ENCODE data around the gene CLK3. TPM values are rescaled to one million over a fixed set of nuclear protein-coding genes. Genes with fewer than 3 reads are reported as not detected.

The CLK3 gene
- total and polyA plus RNA-seq, 2 of the 8 experiments (the other 6 are each of a cell fraction or from before 2014, with no cell fraction given) = 43.5 to 67.3 TPM

GRCh38 chr15:74599156-74599555 is 16.5 kb upstream of the CLK3 start:
- no peak overlapping the region for H3K23ac ChIP-seq (ENCODE audit: insufficient read length)
- H3K4me1 ChIP-seq (replicated peaks in 1 of 4; ENCODE audit: control insufficient read depth in 3 of 4, insufficient read depth in 4 of 4, low read length in 3 of 4) = peaks cover 0 to 3% (median 3%) of the 10 kb centered on the region in 4 experiments; a peak in 5 of 7 replicates
- H3K56ac ChIP-seq (replicated peaks; ENCODE audit: insufficient read length, low read depth, low read length) = no peak overlapping the region
- no peaks in the 10 kb centered on the region for H3K79me2 ChIP-seq (ENCODE audit: control insufficient read depth in 1 of 2, insufficient read depth in 2 of 2, low read length in 2 of 2)
- no peak overlapping the region for H2BK12ac ChIP-seq (ENCODE audit: low read depth, low read length)
- no peak overlapping the region for H2BK15ac ChIP-seq (ENCODE audit: low read length)
- no peaks in the 10 kb centered on the region; a peak in 1 of 7 replicates for H3K27me3 ChIP-seq (replicated peaks in 1 of 4; ENCODE audit: control insufficient read depth in 3 of 4, extremely low read depth in 1 of 4, insufficient read depth in 3 of 4, low read length in 3 of 4)
- ChIA-PET CTCF (ENCODE audit: partially characterized antibody) (interaction anchor here (1.0 to 1.8 kb wide), 4 partner anchors 9 to 25 kb away, joined by 3 to 6 read pairs (median 4); no protein-coding TSS in a partner anchor), POLR2A (ENCODE audit: partially characterized antibody) (interaction anchor here (0.7 to 9.3 kb wide), 13 partner anchors 10 to 221 kb away, joined by 3 to 122 read pairs (median 4); partner anchors contain the start of genes ARID3B and CLK3)
- no peak overlapping the region for H2BK5ac ChIP-seq (ENCODE audit: low read depth, low read length)
- no peak overlapping the region for H3K4me3 ChIP-seq (ENCODE audit: extremely low read depth in 1 of 4, insufficient read depth in 2 of 4, low read depth in 3 of 4, low read length in 4 of 4)
- H3K18ac ChIP-seq (ENCODE audit: extremely low read depth, low read length) = no peak overlapping the region
- H4K20me1 ChIP-seq (replicated peaks in 1 of 2; ENCODE audit: control insufficient read depth in 1 of 2, insufficient read depth in 2 of 2, low read length in 2 of 2) = peaks cover 0 to 7% of the 10 kb centered on the region in 2 experiments
- H3K14ac ChIP-seq (ENCODE audit: insufficient read length) = no peak overlapping the region
- no peak overlapping the region for H2BK120ac ChIP-seq (replicated peaks; ENCODE audit: low read depth, low read length)
- H3K9ac ChIP-seq (replicated peaks in 1 of 4; ENCODE audit: extremely low read depth in 1 of 4, low read depth in 3 of 4, low read length in 3 of 4) = no peak overlapping the region
- no peak overlapping the region for H2AFZ ChIP-seq (ENCODE audit: low read length)
- WGBS, 2 experiments (ENCODE audit: extremely low coverage in 1 of 2, insufficient coverage in 1 of 2, insufficient read length in 1 of 2, insufficient replicate concordance in 2 of 2, low coverage in 1 of 2, low lambda C conversion rate in 2 of 2, missing lambda C conversion rate in 1 of 2) = 97% methylated on average over 15 of the region's 15 CpGs; no CpG with 5 or more reads in 1 of the 2 experiments
- no peaks in the 10 kb centered on the region for H3K23me2 ChIP-seq (ENCODE audit: low read depth, low read length)
- TF ChIP-seq NRF1 (IDR thresholded peaks at IDR 0.05; ENCODE audit: low read depth, low read length) = no peak
- TF ChIP-seq RXRA (IDR thresholded peaks at IDR 0.05; ENCODE audit: insufficient read depth, low read depth, low read length) = no peak
- no peak for TF ChIP-seq CTBP2 (IDR thresholded peaks at IDR 0.05; ENCODE audit: borderline replicate concordance, insufficient read depth, insufficient read length, low read length)
- TF ChIP-seq RBBP5 (IDR thresholded peaks at IDR 0.05; ENCODE audit: borderline replicate concordance, low read depth, low read length) = no peak
- H4K8ac ChIP-seq (ENCODE audit: extremely low read depth, insufficient read depth, low read length) = no peak overlapping the region
- H3K4ac ChIP-seq (replicated peaks; ENCODE audit: insufficient read length, low read depth, low read length) = no peak overlapping the region
- H2AK5ac ChIP-seq (ENCODE audit: low read depth, low read length) = no peak overlapping the region
- H3K9me3 ChIP-seq (ENCODE audit: insufficient read depth in 2 of 2, low read depth in 1 of 2, low read length in 1 of 2) = no peaks in the 10 kb centered on the region
- no peak for DNase-seq (ENCODE audit: low read depth in 1 of 2, low spot score in 2 of 2)
- no peak overlapping the region for H3K27ac ChIP-seq (ENCODE audit: low read depth, low read length)
- H2BK20ac ChIP-seq (ENCODE audit: low read length) = no peak overlapping the region
- peaks cover 4 to 17% (median 6%) of the 10 kb centered on the region in 4 experiments; a peak in 6 of 8 replicates for H3K36me3 ChIP-seq (ENCODE audit: control insufficient read depth in 2 of 4, insufficient read depth in 4 of 4, low read length in 3 of 4)
- FAIRE-seq = no peak
- no peak overlapping the region for H4K5ac ChIP-seq (ENCODE audit: insufficient read length, low read depth, low read length)
- H4K91ac ChIP-seq (replicated peaks; ENCODE audit: insufficient read length, low read length) = no peak overlapping the region
- no peaks in the 10 kb centered on the region for H3K79me1 ChIP-seq (ENCODE audit: low read depth, low read length)
- H3K4me2 ChIP-seq (ENCODE audit: insufficient read depth in 1 of 2, low read depth in 2 of 2, low read length in 2 of 2) = peak overlapping the region in 1 of 2 experiments; percentile 65; a peak in 1 of 4 replicates

Measured in H1 (cell line).